ENCODE measurements around the gene MFSD12.

Gene MFSD12

DNA sequence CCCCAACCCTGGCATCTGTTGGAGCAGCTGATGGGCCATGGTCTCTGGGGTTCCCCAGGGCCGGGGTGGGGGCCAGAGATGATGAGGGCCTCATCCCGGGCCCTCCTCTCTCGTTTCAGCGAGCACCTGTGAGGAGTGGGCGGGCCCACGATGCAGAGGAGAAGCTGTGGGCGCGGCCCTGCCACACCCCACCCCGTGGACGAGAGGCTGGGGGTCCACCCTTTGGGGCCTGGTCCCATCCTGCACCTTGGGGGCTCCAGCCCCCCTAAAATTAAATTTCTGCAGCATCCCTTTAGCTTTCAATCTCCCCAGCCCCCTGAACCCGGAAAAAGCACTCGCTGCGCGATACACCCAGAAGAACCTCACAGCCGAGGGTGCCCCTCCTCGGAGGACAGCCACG lies 21.0 kb upstream of the MFSD12 start:
- H3K4me2 ChIP-seq (ENCODE audit: low read depth, low read length, poor library complexity, severe bottlenecking), result no peak overlapping the region
- H3K4me3 ChIP-seq (ENCODE audit: insufficient read depth, low read length, poor library complexity, severe bottlenecking), result no peak overlapping the region
- H2AFZ ChIP-seq (ENCODE audit: low read depth, low read length, severe bottlenecking), result no peak overlapping the region
- no peaks in the 10 kb centered on the region for H3K9me2 ChIP-seq (replicated peaks; ENCODE audit: insufficient read depth, low read length)
- H4K20me1 ChIP-seq (ENCODE audit: low read depth, low read length), result no peaks in the 10 kb centered on the region
- no peak overlapping the region for H3K9ac ChIP-seq (ENCODE audit: low read length)
- no peaks in the 10 kb centered on the region for H3K79me2 ChIP-seq (ENCODE audit: insufficient read depth, low read length)
- H3K36me3 ChIP-seq (ENCODE audit: low read length), result no peaks in the 10 kb centered on the region
- TF ChIP-seq, protein P1, sequence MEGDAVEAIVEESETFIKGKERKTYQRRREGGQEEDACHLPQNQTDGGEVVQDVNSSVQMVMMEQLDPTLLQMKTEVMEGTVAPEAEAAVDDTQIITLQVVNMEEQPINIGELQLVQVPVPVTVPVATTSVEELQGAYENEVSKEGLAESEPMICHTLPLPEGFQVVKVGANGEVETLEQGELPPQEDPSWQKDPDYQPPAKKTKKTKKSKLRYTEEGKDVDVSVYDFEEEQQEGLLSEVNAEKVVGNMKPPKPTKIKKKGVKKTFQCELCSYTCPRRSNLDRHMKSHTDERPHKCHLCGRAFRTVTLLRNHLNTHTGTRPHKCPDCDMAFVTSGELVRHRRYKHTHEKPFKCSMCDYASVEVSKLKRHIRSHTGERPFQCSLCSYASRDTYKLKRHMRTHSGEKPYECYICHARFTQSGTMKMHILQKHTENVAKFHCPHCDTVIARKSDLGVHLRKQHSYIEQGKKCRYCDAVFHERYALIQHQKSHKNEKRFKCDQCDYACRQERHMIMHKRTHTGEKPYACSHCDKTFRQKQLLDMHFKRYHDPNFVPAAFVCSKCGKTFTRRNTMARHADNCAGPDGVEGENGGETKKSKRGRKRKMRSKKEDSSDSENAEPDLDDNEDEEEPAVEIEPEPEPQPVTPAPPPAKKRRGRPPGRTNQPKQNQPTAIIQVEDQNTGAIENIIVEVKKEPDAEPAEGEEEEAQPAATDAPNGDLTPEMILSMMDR (IDR thresholded peaks at IDR 0.05; ENCODE audit: insufficient read depth, low read length, poor library complexity, severe bottlenecking), result no peak
- no peak for TF ChIP-seq EZH2phosphoT487 (conservative IDR thresholded peaks at IDR 0.05; ENCODE audit: low read length)
- no peaks in the 10 kb centered on the region for H3F3A ChIP-seq (ENCODE audit: insufficient read depth)
- H3K27me3 ChIP-seq (ENCODE audit: low read length), result no peaks in the 10 kb centered on the region
- no peaks in the 10 kb centered on the region for H3K9me3 ChIP-seq (ENCODE audit: insufficient read depth, low read length)
- H3K27ac ChIP-seq (ENCODE audit: low read depth, low read length), result no peak overlapping the region

DNA sequence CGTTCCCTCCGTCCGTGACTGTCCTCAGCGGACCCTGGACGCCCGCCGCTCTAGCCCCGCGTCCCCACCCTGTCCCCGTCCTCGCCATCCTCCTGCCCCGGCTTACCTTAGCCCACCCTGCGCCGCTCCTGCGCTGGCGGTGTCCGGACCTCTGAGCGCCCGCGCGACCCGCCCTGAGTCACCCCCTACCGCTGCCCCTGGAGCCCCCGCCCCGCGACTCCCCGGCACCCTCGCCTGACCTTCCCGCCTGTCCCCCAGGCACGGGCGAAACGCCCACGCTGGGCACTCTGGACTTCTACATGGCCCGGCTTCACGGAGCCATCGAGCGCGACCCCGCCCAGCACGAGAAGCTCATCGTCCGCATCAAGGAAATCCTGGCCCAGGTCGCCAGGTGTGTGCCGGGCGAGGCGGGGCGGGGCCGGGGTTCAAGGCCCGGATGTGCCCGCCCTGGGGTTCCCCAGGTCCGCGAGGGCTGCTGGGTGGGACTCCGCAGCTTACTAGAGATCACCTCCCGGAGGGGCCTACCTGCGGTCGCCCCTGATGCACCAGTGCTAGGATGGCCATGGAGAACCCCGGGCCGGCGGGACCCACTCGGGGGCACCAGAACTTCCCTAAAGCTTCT lies 20.4 kb upstream of the MFSD12 start:
- H2AFZ ChIP-seq (ENCODE audit: low read depth, low read length, severe bottlenecking), result no peak overlapping the region
- H3K27ac ChIP-seq (ENCODE audit: low read depth, low read length), result no peak overlapping the region
- no peak overlapping the region for H3K4me3 ChIP-seq (ENCODE audit: insufficient read depth, low read length, poor library complexity, severe bottlenecking)
- H3K9ac ChIP-seq (ENCODE audit: low read length), result no peak overlapping the region
- no peaks in the 10 kb centered on the region for H4K20me1 ChIP-seq (ENCODE audit: low read depth, low read length)
- H3K27me3 ChIP-seq (ENCODE audit: low read length), result no peaks in the 10 kb centered on the region
- H3K4me2 ChIP-seq (ENCODE audit: low read depth, low read length, poor library complexity, severe bottlenecking), result no peak overlapping the region
- TF ChIP-seq, protein P1 (IDR thresholded peaks at IDR 0.05; ENCODE audit: insufficient read depth, low read length, poor library complexity, severe bottlenecking), result no peak
- no peak for TF ChIP-seq EZH2phosphoT487 (conservative IDR thresholded peaks at IDR 0.05; ENCODE audit: low read length)
- no peaks in the 10 kb centered on the region for H3K79me2 ChIP-seq (ENCODE audit: insufficient read depth, low read length)
- no peaks in the 10 kb centered on the region for H3K36me3 ChIP-seq (ENCODE audit: low read length)
- H3K9me2 ChIP-seq (replicated peaks; ENCODE audit: insufficient read depth, low read length), result no peaks in the 10 kb centered on the region
- H3F3A ChIP-seq (ENCODE audit: insufficient read depth), result no peaks in the 10 kb centered on the region
- H3K9me3 ChIP-seq (ENCODE audit: insufficient read depth, low read length), result no peaks in the 10 kb centered on the region

DNA sequence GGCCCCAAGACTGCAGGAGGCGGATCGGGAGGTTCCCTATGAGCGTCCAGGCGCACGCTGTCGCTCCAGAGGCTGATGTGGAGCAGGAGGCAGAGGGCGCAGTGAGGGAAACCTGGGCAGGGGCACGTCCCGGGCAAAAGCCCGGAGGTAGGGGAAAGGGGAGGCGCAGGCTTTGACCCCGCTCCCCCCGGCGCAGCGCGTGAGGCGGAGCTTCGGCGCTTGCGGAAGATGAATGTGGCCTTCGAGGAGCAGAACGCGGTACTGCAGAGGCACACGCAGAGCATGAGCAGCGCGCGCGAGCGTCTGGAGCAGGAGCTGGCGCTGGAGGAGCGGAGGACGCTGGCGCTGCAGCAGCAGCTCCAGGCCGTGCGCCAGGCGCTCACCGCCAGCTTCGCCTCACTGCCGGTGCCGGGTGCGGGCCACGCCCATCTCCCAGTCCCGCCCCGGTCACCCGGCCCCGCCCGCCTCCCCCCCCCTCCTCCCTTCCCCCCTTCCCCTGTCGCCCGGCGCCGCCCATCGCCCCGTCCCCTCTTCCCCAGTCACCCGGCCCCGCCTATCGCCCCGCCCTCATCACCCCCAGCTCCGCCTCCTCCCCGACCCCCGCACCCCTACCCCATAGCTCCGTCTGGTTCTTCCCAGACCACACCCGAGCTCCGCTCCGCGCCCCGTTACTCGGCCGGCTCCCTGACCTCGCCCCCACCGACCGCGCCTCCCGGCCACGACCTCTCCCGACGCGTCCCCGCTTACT lies 19.5 kb upstream of the MFSD12 start:
- H3K36me3 ChIP-seq (ENCODE audit: low read length), result no peaks in the 10 kb centered on the region
- H3K4me3 ChIP-seq (ENCODE audit: insufficient read depth, low read length, poor library complexity, severe bottlenecking), result no peak overlapping the region
- H3K27ac ChIP-seq (ENCODE audit: low read depth, low read length), result no peak overlapping the region
- no peak overlapping the region for H3K9ac ChIP-seq (ENCODE audit: low read length)
- no peaks in the 10 kb centered on the region for H3F3A ChIP-seq (ENCODE audit: insufficient read depth)
- no peaks in the 10 kb centered on the region for H3K9me2 ChIP-seq (replicated peaks; ENCODE audit: insufficient read depth, low read length)
- H2AFZ ChIP-seq (ENCODE audit: low read depth, low read length, severe bottlenecking), result no peak overlapping the region
- H3K79me2 ChIP-seq (ENCODE audit: insufficient read depth, low read length), result no peaks in the 10 kb centered on the region
- H3K27me3 ChIP-seq (ENCODE audit: low read length), result no peaks in the 10 kb centered on the region
- H3K9me3 ChIP-seq (ENCODE audit: insufficient read depth, low read length), result no peaks in the 10 kb centered on the region
- TF ChIP-seq EZH2phosphoT487 (conservative IDR thresholded peaks at IDR 0.05; ENCODE audit: low read length), result no peak
- TF ChIP-seq, protein P1 (IDR thresholded peaks at IDR 0.05; ENCODE audit: insufficient read depth, low read length, poor library complexity, severe bottlenecking), result no peak
- no peaks in the 10 kb centered on the region for H4K20me1 ChIP-seq (ENCODE audit: low read depth, low read length)
- no peak overlapping the region for H3K4me2 ChIP-seq (ENCODE audit: low read depth, low read length, poor library complexity, severe bottlenecking)
